HUES6 (cell line): ENCODE data around the gene AKAP13.

ENCODE experiments used
- H3K27ac ChIP-seq: 2 replicates; pipeline ENCODE4 v1.7.0; 2013; ENCODE audit warnings: low read depth, mild to moderate bottlenecking, low read length, inconsistent platforms
- H3K27me3 ChIP-seq: 2 replicates; pipeline ENCODE4 v1.6.1; 2013; ENCODE audit warnings: low read length; ENCODE audit not compliant: control insufficient read depth, insufficient read depth
- H3K36me3 ChIP-seq: 2 replicates; pipeline ENCODE4 v1.6.1; 2013; ENCODE audit warnings: low read length; ENCODE audit not compliant: control insufficient read depth, insufficient read depth
- H3K4me1 ChIP-seq: 2 replicates; pipeline ENCODE4 v1.6.1; 2013; ENCODE audit warnings: low read length; ENCODE audit not compliant: control insufficient read depth, insufficient read depth
- H3K4me3 ChIP-seq: 2 replicates; pipeline ENCODE4 v1.5.1; 2013; ENCODE audit warnings: low read depth, low read length
- H3K9ac ChIP-seq: one replicate; pipeline ENCODE4 v1.6.1; 2013; ENCODE audit warnings: mild to moderate bottlenecking, low read length
- H3K9me3 ChIP-seq: 2 replicates; pipeline ENCODE4 v1.6.1; 2013; ENCODE audit warnings: low read depth, low read length; ENCODE audit not compliant: control insufficient read depth, insufficient read depth

The AKAP13 gene

DNA sequence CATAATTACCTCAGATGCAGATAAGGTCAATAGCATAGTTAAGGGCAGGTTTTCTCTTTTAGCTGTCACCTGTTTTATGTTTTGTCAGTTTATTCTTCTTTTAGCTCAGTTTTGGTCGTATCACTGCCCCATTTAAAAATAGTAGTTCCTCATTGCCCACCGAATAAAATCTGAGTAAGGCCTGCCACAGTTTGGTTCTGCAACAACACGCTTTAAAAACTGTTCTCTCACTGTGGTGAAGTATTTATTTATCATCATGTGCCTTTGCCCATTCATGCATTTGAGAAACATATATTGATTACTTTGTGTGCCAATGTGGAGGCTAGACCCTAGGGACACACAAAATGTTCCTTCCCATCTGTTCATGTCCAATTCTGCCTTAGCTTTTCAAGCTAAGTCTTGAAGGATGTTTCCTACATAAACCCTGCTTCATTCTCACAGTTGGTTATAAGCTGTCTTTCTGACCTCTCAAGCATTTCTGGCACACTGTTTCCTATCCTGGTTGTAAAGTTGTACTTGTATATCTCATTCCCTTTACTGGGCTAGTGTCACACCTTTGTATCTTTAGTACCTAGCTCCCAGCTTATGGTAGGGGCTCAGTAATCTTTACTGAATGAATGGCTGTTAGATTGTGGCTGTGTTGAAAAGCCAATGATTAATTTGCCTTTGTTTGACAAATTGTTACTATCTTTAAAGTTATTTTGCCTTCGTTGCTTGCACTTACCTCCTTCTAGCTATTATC, 23.9 kb downstream of the AKAP13 start:
- no peak overlapping the region for H3K4me3 ChIP-seq
- H3K9ac ChIP-seq = no peak overlapping the region
- H3K36me3 ChIP-seq = no peaks in the 10 kb centered on the region
- no peaks in the 10 kb centered on the region for H3K27me3 ChIP-seq
- no peaks in the 10 kb centered on the region for H3K9me3 ChIP-seq
- H3K4me1 ChIP-seq = peaks cover 45% of the 10 kb centered on the region
- H3K27ac ChIP-seq = no peak overlapping the region

DNA sequence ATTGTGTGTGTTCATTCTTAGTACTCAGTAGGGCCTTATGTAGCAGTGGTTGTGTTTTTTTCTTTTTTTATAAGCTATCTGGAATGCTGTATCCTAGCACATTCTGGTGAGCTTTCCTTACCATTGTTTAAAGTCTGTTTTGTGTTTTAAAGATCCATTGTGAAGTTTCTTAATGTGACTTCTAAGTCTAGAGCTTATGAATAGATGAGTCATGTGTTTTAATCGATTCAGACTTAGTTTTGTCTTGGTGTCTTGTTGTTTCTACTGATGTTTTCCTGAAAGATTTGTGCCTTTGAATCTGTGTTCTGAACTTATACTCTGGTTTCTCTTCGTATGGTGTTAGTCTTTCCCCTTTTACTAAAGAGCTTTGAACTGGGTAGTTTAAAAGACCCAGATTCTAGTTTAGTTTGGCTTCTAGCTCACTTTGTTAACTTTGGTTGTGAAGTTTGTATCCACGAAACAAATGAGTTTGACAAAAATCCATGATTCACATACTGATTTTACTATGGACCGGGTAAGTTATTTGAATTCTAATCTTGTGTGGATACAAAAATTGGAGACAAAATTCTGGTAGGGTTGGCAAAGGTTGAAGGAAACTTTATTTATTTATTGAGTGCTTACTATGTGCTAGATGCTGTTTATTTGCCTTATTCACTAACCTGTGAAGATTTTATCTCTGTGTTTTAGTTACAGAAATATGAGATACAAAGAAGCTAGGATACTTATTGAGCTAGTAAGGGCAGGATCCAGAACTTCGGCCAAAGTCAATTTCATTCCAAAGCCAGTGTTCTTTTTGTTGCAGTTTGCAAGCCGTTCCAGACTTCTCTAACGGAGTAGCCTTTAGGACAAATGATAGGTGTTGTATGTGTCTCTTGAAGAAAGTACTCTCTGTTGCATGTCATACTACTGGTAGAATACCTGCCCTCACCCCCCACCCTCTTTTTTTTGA, 24.8 kb downstream of the AKAP13 start:
- peaks cover 45% of the 10 kb centered on the region for H3K4me1 ChIP-seq
- no peak overlapping the region for H3K27ac ChIP-seq
- no peaks in the 10 kb centered on the region for H3K27me3 ChIP-seq
- no peak overlapping the region for H3K4me3 ChIP-seq
- no peaks in the 10 kb centered on the region for H3K36me3 ChIP-seq
- no peaks in the 10 kb centered on the region for H3K9me3 ChIP-seq
- H3K9ac ChIP-seq = no peak overlapping the region

DNA sequence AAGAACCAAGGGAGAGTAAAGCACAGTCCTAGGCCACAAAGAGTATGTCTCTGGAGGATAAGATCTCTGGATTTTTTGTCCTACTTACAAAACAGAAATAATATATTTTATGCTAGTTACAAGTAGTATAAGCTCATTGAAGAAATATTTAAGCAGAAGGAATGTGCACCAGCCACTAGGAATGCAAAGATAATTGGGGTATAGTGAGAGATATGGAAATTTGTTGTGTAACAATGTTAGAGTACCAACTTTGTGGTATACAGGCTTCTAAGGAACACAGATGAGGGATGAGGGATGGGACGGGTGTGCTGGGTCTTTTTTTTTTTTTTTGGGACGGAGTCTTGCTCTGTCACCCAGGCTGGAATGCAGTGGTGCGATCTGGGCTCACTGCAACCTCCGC, 26.5 kb downstream of the AKAP13 start:
- Histone ChIP-seq H3K9me3 (no peaks in the 10 kb centered on the region), H3K36me3 (no peaks in the 10 kb centered on the region), H3K9ac (no peak overlapping the region), H3K27ac (no peak overlapping the region), H3K4me1 (peaks cover 38% of the 10 kb centered on the region), H3K27me3 (no peaks in the 10 kb centered on the region), H3K4me3 (no peak overlapping the region)

DNA sequence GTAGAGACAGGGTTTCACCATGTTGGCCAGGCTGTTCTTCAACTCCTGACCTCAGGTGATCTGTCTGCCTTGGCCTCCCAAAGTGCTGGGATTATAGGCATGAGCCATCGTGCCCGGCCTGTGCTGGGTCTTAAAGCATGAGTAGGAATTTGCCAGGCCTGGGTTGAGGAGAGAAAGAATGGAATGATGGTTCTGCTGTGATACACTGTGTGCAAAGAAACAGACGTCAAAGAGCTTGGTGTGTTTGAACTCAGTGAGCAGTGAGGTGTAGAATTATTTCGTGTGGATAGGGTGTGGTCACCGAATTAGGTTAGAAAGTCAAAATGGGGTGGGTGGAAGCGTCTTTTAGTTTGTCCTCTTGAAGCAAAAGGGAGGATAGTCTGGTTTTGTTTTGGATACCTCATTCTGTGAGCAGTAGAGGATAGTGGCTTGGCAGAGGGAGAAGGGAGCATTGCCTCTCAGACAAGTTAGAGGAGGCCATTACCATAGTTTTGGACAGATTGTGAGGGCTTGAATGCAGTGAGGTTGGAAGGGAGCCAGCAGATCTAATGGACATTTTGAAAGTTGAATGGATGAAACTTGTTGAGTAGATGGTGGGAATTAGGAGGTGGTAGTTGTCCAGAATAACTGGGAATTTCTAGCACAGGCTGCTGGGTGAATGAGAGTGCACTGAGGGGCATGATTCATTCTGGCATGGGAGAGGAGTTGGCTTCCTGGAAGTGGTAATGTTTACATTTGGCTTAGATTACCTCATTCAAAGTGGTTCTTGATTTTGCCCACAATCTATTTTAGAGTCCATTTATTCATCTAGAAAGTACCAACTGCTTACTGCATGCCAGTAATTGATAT, 27.2 kb downstream of the AKAP13 start:
- Histone ChIP-seq H3K9me3 (no peaks in the 10 kb centered on the region), H3K4me3 (no peak overlapping the region), H3K9ac (no peak overlapping the region), H3K36me3 (no peaks in the 10 kb centered on the region), H3K27me3 (no peaks in the 10 kb centered on the region), H3K27ac (no peak overlapping the region), H3K4me1 (peaks cover 32% of the 10 kb centered on the region)

DNA sequence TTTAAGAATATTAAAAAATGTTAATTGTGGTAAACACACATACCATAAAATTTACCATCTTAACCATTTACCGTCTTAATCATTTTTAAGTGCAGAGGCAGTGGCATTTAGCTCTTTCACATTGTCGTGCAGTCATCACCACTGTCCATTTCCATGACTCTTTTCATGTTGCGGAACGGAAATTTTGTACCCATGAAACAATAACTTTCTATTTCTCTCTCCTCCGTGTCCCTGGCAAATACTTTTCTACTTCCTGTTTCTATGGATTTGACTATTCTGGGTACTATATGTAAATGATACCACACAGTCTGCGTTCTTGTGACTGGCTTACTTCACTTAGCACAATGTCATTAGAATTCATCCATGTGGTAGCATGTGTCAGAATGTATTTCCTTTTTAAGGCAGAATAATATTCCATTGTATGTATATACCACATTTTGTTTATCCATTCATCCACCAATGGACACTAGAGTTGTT, 27.9 kb downstream of the AKAP13 start:
- Histone ChIP-seq H3K4me1 (peaks cover 38% of the 10 kb centered on the region), H3K4me3 (no peak overlapping the region), H3K27ac (no peak overlapping the region), H3K9ac (no peak overlapping the region), H3K9me3 (no peaks in the 10 kb centered on the region), H3K27me3 (no peaks in the 10 kb centered on the region), H3K36me3 (no peaks in the 10 kb centered on the region)

DNA sequence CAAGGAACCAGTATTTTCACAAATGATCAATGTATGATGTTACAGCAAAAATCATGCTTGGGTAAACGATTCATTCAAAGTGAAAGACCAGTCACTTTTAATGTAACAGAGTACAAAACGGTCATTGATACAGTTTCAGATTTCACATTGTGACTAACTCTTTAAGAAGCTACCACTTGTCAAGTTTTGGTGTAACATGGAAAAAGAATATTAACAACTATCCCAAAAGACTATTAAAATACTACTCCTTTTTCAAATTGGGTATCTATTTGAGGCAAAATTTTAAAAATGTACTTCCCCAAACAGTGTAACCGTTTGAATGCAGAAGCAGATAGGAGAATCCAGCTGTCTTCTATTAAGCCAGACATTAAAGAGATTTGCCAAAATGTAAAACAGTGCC, 31.7 kb downstream of the AKAP13 start:
- Histone ChIP-seq H3K4me3 (no peak overlapping the region), H3K36me3 (no peaks in the 10 kb centered on the region), H3K27ac (no peak overlapping the region), H3K4me1 (peaks cover 18% of the 10 kb centered on the region), H3K27me3 (no peaks in the 10 kb centered on the region), H3K9ac (no peak overlapping the region), H3K9me3 (no peaks in the 10 kb centered on the region)

DNA sequence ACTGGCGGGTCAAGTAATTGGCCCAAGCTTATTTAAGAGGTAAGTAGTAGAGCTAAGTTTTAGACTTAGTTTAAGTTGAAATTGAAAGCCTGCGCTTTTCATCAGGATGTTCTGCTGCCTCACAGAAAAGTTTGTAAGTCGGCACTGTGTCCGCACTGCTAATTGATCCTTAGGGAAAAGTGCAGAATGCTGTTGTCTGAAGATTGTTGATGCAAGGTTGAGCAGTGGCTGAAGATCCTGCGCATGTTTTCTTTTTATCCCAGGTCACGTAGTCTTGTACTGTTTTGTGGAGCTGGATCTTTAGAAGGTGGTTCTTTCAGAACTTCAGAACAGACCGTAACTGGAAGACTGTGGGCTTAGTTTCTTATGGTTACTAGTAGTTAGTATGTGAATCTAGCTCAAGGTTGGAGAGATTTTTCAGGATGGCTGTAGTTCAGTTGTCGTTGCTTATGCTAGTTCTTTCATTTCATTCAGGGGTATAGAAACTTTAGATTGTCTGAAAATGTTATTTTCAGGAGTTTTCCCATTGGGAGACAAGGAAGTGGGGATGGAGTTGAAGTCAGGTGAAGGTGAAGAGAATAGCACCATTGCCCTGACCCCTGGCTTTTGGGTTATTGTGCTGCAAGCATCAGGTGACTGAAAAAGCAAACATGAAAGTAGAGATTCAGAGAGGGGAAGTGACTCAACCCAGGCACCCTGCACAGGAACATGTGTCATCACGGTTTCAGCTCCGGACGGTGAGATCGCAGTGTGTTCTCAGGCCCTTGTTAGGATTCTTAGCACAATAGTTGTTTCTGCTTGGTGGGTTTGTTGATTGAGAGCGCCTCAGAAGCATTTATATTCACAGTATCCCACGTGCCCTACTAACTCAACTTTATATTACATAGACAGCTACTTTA, 32.8 kb downstream of the AKAP13 start:
- Histone ChIP-seq H3K4me3 (no peak overlapping the region), H3K36me3 (no peaks in the 10 kb centered on the region), H3K27ac (no peak overlapping the region; the same call in 1 of the 2 replicates), H3K27me3 (no peaks in the 10 kb centered on the region), H3K9ac (peak overlapping the region; percentile 11), H3K4me1 (peaks cover 11% of the 10 kb centered on the region), H3K9me3 (no peaks in the 10 kb centered on the region)

DNA sequence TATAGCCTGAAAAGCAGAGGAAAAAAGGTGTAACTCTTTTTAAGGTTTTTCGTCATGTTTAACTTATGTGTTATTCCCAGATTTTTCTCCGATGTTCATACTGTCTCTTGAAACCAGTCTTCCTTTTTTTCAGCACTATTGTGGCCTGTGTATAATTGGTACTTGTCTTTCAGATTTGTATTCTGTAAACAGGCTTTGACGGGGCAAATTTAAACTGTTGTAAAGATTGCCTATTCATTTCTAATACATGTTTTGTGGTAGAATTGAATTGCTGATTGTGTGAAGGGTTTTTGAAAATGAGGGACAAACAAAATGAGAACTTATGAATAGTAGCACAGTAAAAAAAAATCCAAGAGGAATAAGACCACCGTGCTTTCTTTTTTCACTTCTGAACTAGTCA, 33.6 kb downstream of the AKAP13 start:
- H3K27ac ChIP-seq = no peak overlapping the region
- H3K36me3 ChIP-seq = no peaks in the 10 kb centered on the region
- no peaks in the 10 kb centered on the region for H3K27me3 ChIP-seq
- no peak overlapping the region for H3K4me3 ChIP-seq
- no peak overlapping the region for H3K9ac ChIP-seq
- peaks cover 11% of the 10 kb centered on the region for H3K4me1 ChIP-seq
- H3K9me3 ChIP-seq = no peaks in the 10 kb centered on the region

DNA sequence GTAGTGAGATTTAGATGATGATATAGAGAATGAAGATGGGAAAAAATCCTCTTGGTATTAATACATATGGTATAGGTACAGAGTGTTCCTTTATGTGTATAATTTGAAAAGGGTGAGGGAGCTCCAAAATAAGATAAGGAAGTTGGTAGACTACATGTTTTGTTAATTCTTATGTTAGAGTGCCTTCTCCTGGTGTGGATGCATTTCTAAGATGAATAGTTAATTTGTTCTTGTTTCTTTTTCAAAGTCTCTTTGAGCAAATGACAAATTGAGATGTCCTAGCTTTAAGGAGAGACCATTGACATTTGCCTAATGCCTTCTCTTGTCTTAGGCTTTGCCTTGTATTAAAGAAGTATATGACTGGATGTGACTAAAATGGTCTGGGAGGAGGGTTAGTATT, 34.1 kb downstream of the AKAP13 start:
- no peaks in the 10 kb centered on the region for H3K27me3 ChIP-seq
- H3K9me3 ChIP-seq = no peaks in the 10 kb centered on the region
- no peak overlapping the region for H3K9ac ChIP-seq
- H3K36me3 ChIP-seq = no peaks in the 10 kb centered on the region
- H3K4me3 ChIP-seq = no peak overlapping the region
- H3K27ac ChIP-seq = no peak overlapping the region
- H3K4me1 ChIP-seq = peaks cover 11% of the 10 kb centered on the region

DNA sequence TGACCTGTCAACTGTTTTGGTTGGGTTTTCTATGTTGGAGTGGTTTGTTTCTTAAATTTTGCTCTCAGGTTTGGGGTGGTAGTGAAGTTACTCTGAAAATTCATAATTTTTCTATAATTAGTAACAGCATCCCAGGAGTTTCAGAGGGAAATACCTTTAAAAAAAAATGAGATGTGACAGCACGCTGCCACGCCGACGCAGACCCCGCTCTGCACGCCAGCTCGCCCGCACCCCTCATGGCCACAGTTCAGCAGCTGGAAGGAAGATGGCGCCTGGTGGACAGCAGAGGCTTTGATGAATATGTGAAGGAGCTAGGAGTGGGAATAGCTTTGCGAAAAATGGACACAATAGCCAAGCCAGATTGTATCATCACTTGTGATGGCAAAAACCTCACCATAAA, 34.6 kb downstream of the AKAP13 start:
- no peaks in the 10 kb centered on the region for H3K27me3 ChIP-seq
- no peak overlapping the region for H3K9ac ChIP-seq
- H3K9me3 ChIP-seq = no peaks in the 10 kb centered on the region
- H3K27ac ChIP-seq = no peak overlapping the region
- H3K36me3 ChIP-seq = no peaks in the 10 kb centered on the region
- no peak overlapping the region for H3K4me3 ChIP-seq
- peaks cover 11% of the 10 kb centered on the region for H3K4me1 ChIP-seq
